Mesendoderm (in vitro differentiated cells): ENCODE results near the gene FPR3.
A peak's percentile ranks its signal among the peaks of the same experiment; 100 is the strongest.
"Not testable (repeated sequence)": the region's sequence is repeated elsewhere in the genome, so short reads cannot be mapped to it uniquely, and the experiment has no call there.

Experiments used
- DNase-seq: peaks from one replicate; pipeline ENCODE4 v3.0.0; 2013
- H2AK5ac ChIP-seq: 2 replicates; pipeline ENCODE4 v1.6.1; 2013; ENCODE audit warnings: low read length, inconsistent platforms
- H2BK120ac ChIP-seq: 2 replicates; pipeline ENCODE4 v1.6.1; 2013; ENCODE audit warnings: low read depth, mild to moderate bottlenecking, low read length, moderate library complexity, mixed read lengths
- H2BK15ac ChIP-seq: replicated peaks from 2 replicates; pipeline ENCODE4 v1.6.1; 2013; ENCODE audit warnings: low read depth, mild to moderate bottlenecking, moderate library complexity
- H2BK5ac ChIP-seq: 2 replicates; pipeline ENCODE4 v1.6.1; 2013; ENCODE audit warnings: low read length, inconsistent platforms
- H3K18ac ChIP-seq: 2 replicates; pipeline ENCODE4 v1.6.1; 2013; ENCODE audit warnings: mild to moderate bottlenecking, low read length, mixed read lengths
- H3K23ac ChIP-seq: one replicate; pipeline ENCODE4 v1.6.1; 2013; ENCODE audit warnings: low read length
- H3K27ac ChIP-seq: 2 replicates; pipeline ENCODE4 v1.5.1; 2013; ENCODE audit warnings: low read depth, mild to moderate bottlenecking, inconsistent platforms, low read length, moderate library complexity
- H3K27me3 ChIP-seq: 2 replicates; pipeline ENCODE4 v1.6.1; 2013; ENCODE audit warnings: low read length, control low read depth, mild to moderate bottlenecking, inconsistent platforms; ENCODE audit not compliant: insufficient read depth, poor library complexity
- H3K36me3 ChIP-seq: 2 replicates; pipeline ENCODE4 v1.6.1; 2013; ENCODE audit warnings: low read length, inconsistent platforms; ENCODE audit not compliant: control insufficient read depth, insufficient read depth
- H3K4ac ChIP-seq: one replicate; pipeline ENCODE4 v1.6.1; 2013; ENCODE audit warnings: low read depth, mild to moderate bottlenecking, low read length, moderate library complexity
- H3K4me1 ChIP-seq: 2 replicates; pipeline ENCODE4 v1.6.1; 2013; ENCODE audit warnings: low read depth, low read length, inconsistent platforms; ENCODE audit not compliant: control insufficient read depth
- H3K4me2 ChIP-seq: 2 replicates; pipeline ENCODE4 v1.6.1; 2013; ENCODE audit warnings: low read length
- H3K4me3 ChIP-seq: 2 replicates; pipeline ENCODE4 v1.5.1; 2013; ENCODE audit warnings: mild to moderate bottlenecking, low read length
- H3K56ac ChIP-seq: one replicate; pipeline ENCODE4 v1.6.1; 2013; ENCODE audit warnings: low read length
- H3K79me1 ChIP-seq: 2 replicates; pipeline ENCODE4 v1.6.1; 2013; ENCODE audit warnings: low read length, inconsistent platforms
- H3K79me2 ChIP-seq: 2 replicates; pipeline ENCODE4 v1.6.1; 2013; ENCODE audit warnings: mild to moderate bottlenecking, low read length; ENCODE audit not compliant: control insufficient read depth, insufficient read depth
- H3K9ac ChIP-seq: 2 replicates; pipeline ENCODE4 v1.6.1; 2013; ENCODE audit warnings: low read length, inconsistent platforms
- H4K5ac ChIP-seq: one replicate; pipeline ENCODE4 v1.6.1; 2013; ENCODE audit warnings: low read length
- H4K8ac ChIP-seq: one replicate; pipeline ENCODE4 v1.6.1; 2013; ENCODE audit warnings: low read depth, mild to moderate bottlenecking, control low read depth, low read length, moderate library complexity
- WGBS: extraction: QIAGEN DNeasy Blood & Tissue Kit; methylation state at CpG from one replicate; pipeline ENCODE4 v1.1.7; 2013; ENCODE audit warnings: low lambda C conversion rate, missing lambda C conversion rate; ENCODE audit not compliant: insufficient coverage; ENCODE audit errors: extremely low coverage; 5-methylcytosine and 5-hydroxymethylcytosine counted together

The FPR3 gene

GRCh38 chr19:51804789-51805188, 9.8 kb downstream of the FPR3 start:
- peak; percentile 22 for DNase-seq
- H3K27ac ChIP-seq, H3K4ac ChIP-seq, H3K4me3 ChIP-seq, H2BK15ac ChIP-seq, H2BK5ac ChIP-seq, H3K4me1 ChIP-seq, H3K36me3 ChIP-seq, H2BK120ac ChIP-seq, H3K18ac ChIP-seq, H3K79me2 ChIP-seq, H4K5ac ChIP-seq, H3K27me3 ChIP-seq, H2AK5ac ChIP-seq, H4K8ac ChIP-seq, H3K23ac ChIP-seq, H3K56ac ChIP-seq, H3K79me1 ChIP-seq, H3K9ac ChIP-seq, H3K4me2 ChIP-seq: not testable (repeated sequence)
- WGBS, result no CpG with 5 or more reads among the region's 9 CpGs

GRCh38 chr19:51805396-51805795, 10.4 kb downstream of the FPR3 start:
- not testable (repeated sequence) for H3K9ac ChIP-seq, H4K5ac ChIP-seq, H3K18ac ChIP-seq, H2BK5ac ChIP-seq, H2AK5ac ChIP-seq, H2BK15ac ChIP-seq, H3K23ac ChIP-seq, H3K4me1 ChIP-seq, H3K36me3 ChIP-seq, H3K4ac ChIP-seq, H3K4me3 ChIP-seq, H3K56ac ChIP-seq, H3K4me2 ChIP-seq, DNase-seq, H3K79me1 ChIP-seq, H3K27ac ChIP-seq, H3K79me2 ChIP-seq, H4K8ac ChIP-seq, H3K27me3 ChIP-seq
- no CpG with 5 or more reads among the region's 8 CpGs for WGBS
- peak overlapping the region; percentile 9 for H2BK120ac ChIP-seq

- Histone ChIP-seq H3K56ac (peak overlapping the region; percentile 56), H4K5ac (peak overlapping the region; percentile 81), H2BK5ac (peak overlapping the region; percentile 78), H3K18ac (peak overlapping the region; percentile 60), H3K27ac (peak overlapping the region; percentile 83), H3K4ac (peak overlapping the region; percentile 52)
- not testable (repeated sequence) for H3K36me3 ChIP-seq, DNase-seq, H4K8ac ChIP-seq, H2AK5ac ChIP-seq, H3K4me3 ChIP-seq, H2BK15ac ChIP-seq, H3K23ac ChIP-seq, H3K4me2 ChIP-seq, H3K27me3 ChIP-seq, H3K4me1 ChIP-seq, H3K79me2 ChIP-seq, H2BK120ac ChIP-seq, H3K9ac ChIP-seq, H3K79me1 ChIP-seq
- WGBS, result no CpG with 5 or more reads among the region's 5 CpGs
These were observed 11.6 kb downstream of the FPR3 start for GRCh38 chr19:51806571-51806970.

- H3K27ac ChIP-seq, result peak overlapping the region; percentile 83
- no peak overlapping the region for H4K8ac ChIP-seq
- no peak overlapping the region for H3K18ac ChIP-seq
- peak; percentile 98 for DNase-seq
- H3K36me3 ChIP-seq, result no peaks in the 10 kb centered on the region
- no peak overlapping the region for H2BK120ac ChIP-seq
- H3K56ac ChIP-seq, result no peak overlapping the region
- H2BK5ac ChIP-seq, result no peak overlapping the region
- no peak overlapping the region for H3K4me2 ChIP-seq
- H3K79me2 ChIP-seq, result no peaks in the 10 kb centered on the region
- no peaks in the 10 kb centered on the region for H3K27me3 ChIP-seq
- peaks cover 2% of the 10 kb centered on the region for H3K4me1 ChIP-seq
- no peak overlapping the region for H4K5ac ChIP-seq
- no peak overlapping the region for H2AK5ac ChIP-seq
- no peak overlapping the region for H3K9ac ChIP-seq
- no CpG with 5 or more reads among the region's 6 CpGs for WGBS
- no peak overlapping the region for H3K4ac ChIP-seq
- H3K4me3 ChIP-seq, result no peak overlapping the region
- no peak overlapping the region for H2BK15ac ChIP-seq
- no peak overlapping the region for H3K23ac ChIP-seq
- no peaks in the 10 kb centered on the region for H3K79me1 ChIP-seq
These were observed 12.2 kb downstream of the FPR3 start for GRCh38 chr19:51807111-51807701.

- H4K8ac ChIP-seq, result no peak overlapping the region
- H3K23ac ChIP-seq, result no peak overlapping the region
- H3K79me2 ChIP-seq, result no peaks in the 10 kb centered on the region
- peak overlapping the region; percentile 99 for H2BK120ac ChIP-seq
- H3K9ac ChIP-seq, result no peak overlapping the region
- H4K5ac ChIP-seq, result no peak overlapping the region
- peak overlapping the region; percentile 36 for H2BK15ac ChIP-seq
- no peak overlapping the region for H3K4ac ChIP-seq
- no CpG with 5 or more reads among the region's 2 CpGs for WGBS
- H3K36me3 ChIP-seq, result no peaks in the 10 kb centered on the region
- H3K79me1 ChIP-seq, result no peaks in the 10 kb centered on the region
- H3K4me1 ChIP-seq, result peaks cover 2% of the 10 kb centered on the region
- no peak overlapping the region for H3K4me2 ChIP-seq
- no peaks in the 10 kb centered on the region for H3K27me3 ChIP-seq
- H3K18ac ChIP-seq, result no peak overlapping the region
- H3K4me3 ChIP-seq, result no peak overlapping the region
- no peak for DNase-seq
- H2BK5ac ChIP-seq, result peak overlapping the region; percentile 43
- H3K56ac ChIP-seq, result peak overlapping the region; percentile 50
- H2AK5ac ChIP-seq, result no peak overlapping the region
- H3K27ac ChIP-seq, result peak overlapping the region; percentile 82
These were observed 13.0 kb downstream of the FPR3 start for GRCh38 chr19:51807925-51808324.

GRCh38 chr19:51808333-51808986, 13.5 kb downstream of the FPR3 start:
- no CpG with 5 or more reads among the region's 8 CpGs for WGBS
- DNase-seq, result no peak
- H2BK5ac ChIP-seq, result no peak overlapping the region
- peak overlapping the region; percentile 68 for H3K18ac ChIP-seq
- H3K4me2 ChIP-seq, result no peak overlapping the region
- no peak overlapping the region for H4K8ac ChIP-seq
- no peaks in the 10 kb centered on the region for H3K79me2 ChIP-seq
- H3K27me3 ChIP-seq, result no peaks in the 10 kb centered on the region
- H4K5ac ChIP-seq, result no peak overlapping the region
- H3K79me1 ChIP-seq, result no peaks in the 10 kb centered on the region
- H3K23ac ChIP-seq, result no peak overlapping the region
- H3K56ac ChIP-seq, result no peak overlapping the region
- no peak overlapping the region for H3K27ac ChIP-seq
- H3K4me3 ChIP-seq, result no peak overlapping the region
- peak overlapping the region; percentile 79 for H3K4ac ChIP-seq
- peaks cover 2% of the 10 kb centered on the region for H3K4me1 ChIP-seq
- no peaks in the 10 kb centered on the region for H3K36me3 ChIP-seq
- H3K9ac ChIP-seq, result no peak overlapping the region
- H2AK5ac ChIP-seq, result no peak overlapping the region
- H2BK120ac ChIP-seq, result no peak overlapping the region
- no peak overlapping the region for H2BK15ac ChIP-seq
